Measurements from ENCODE around the gene EEF1G. TPM values are rescaled to one million over a fixed set of nuclear protein-coding genes. Genes with fewer than 3 reads are reported as not detected.

The EEF1G gene
- total and polyA plus RNA-seq, 9 of the 15 experiments (the other 6 are each of a cell fraction or from before 2014, with no cell fraction given) = 985 to 2,349 (median 2,035) TPM

DNA sequence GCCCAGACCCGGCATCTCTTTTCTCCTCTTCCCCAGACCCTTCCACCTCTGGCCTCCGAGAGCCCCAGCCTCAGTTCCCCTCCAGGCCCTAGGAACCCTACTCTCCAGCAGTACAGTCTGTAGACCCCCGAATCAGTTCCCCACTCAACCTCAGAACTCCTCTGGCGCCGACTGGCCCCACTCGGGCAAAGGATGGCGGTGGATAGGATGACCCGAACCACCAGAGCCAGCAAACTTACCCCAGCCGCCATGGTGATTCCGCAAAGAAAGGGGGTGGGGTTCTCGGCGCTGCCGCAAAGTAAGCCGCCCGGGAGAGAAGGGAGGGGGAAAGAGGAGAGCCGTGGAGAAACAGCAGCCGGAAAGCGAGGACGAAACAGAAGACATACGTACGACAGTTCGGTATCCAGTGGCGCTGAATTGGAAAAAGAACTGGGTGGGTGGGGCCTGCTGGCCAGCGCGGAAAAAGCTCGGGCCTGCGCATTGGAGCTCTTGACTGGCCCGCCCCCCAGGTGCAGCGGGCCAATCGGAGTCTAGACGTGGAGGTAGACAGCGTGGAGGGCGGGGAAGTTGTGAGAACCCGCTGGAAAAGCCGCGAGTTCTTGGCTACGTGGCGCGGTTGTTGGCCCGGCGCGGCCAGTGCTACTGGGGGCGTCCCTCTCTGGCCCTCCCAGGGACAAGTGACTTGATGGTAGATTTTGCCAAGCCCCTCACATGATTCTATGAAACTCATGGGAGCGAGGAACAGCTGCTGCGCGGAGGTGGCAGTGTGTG, at the start of gene EEF1G (continued):
- TF ChIP-seq ZHX1 (conservative IDR thresholded peaks at IDR 0.05; ENCODE audit: low read length) = 0 out of 2 replicates have a peak, but pooled peaks have one; percentile 16
- TF ChIP-seq ZBTB8A (IDR thresholded peaks at IDR 0.05; ENCODE audit: partially characterized antibody) = no peak
- peak; percentile 22; the same call in 1 of the 2 replicates for TF ChIP-seq NCOA1 (IDR thresholded peaks at IDR 0.05; ENCODE audit: low read depth)
- TF ChIP-seq SMARCE1 (IDR thresholded peaks at IDR 0.05) = peak; percentile 56
- TF ChIP-seq NFRKB (IDR thresholded peaks at IDR 0.05; ENCODE audit: low read depth) = peak; percentile 87
- no peak for TF ChIP-seq JUN (IDR thresholded peaks at IDR 0.05; ENCODE audit: borderline replicate concordance, low read depth, low read length)
- TF ChIP-seq JUN (CRISPR knock-in tag; IDR thresholded peaks at IDR 0.05; ENCODE audit: borderline replicate concordance) = no peak
- TF ChIP-seq ZNF134 (CRISPR knock-in tag; conservative IDR thresholded peaks at IDR 0.05) = no peak
- no peak for TF ChIP-seq MXI1 (IDR thresholded peaks at IDR 0.05; ENCODE audit: low read depth, low read length)
- TF ChIP-seq NFE2L1 (tag; IDR thresholded peaks at IDR 0.05; ENCODE audit: borderline replicate concordance, low read depth) = no peak
- 0 out of 2 replicates have a peak, but pooled peaks have one; percentile 67 for TF ChIP-seq ELF2 (CRISPR knock-in tag; IDR thresholded peaks at IDR 0.05)
- TF ChIP-seq PCBP1 (IDR thresholded peaks at IDR 0.05; ENCODE audit: low read depth, low read length, poor library complexity, severe bottlenecking) = no peak
- TF ChIP-seq CREB1 (IDR thresholded peaks at IDR 0.05) = no peak
- peak; percentile 66; the same call in 1 of the 2 replicates for TF ChIP-seq CREB1 (CRISPR knock-in tag; IDR thresholded peaks at IDR 0.05)
- peak in 1 of 2 experiments; percentile 44; a peak in 1 of 4 replicates for TF ChIP-seq ARNT (IDR thresholded peaks at IDR 0.05)
- TF ChIP-seq, protein P1, sequence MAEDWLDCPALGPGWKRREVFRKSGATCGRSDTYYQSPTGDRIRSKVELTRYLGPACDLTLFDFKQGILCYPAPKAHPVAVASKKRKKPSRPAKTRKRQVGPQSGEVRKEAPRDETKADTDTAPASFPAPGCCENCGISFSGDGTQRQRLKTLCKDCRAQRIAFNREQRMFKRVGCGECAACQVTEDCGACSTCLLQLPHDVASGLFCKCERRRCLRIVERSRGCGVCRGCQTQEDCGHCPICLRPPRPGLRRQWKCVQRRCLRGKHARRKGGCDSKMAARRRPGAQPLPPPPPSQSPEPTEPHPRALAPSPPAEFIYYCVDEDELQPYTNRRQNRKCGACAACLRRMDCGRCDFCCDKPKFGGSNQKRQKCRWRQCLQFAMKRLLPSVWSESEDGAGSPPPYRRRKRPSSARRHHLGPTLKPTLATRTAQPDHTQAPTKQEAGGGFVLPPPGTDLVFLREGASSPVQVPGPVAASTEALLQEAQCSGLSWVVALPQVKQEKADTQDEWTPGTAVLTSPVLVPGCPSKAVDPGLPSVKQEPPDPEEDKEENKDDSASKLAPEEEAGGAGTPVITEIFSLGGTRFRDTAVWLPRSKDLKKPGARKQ (CRISPR knock-in tag; IDR thresholded peaks at IDR 0.05) = no peak
- TF ChIP-seq SMARCA5 (IDR thresholded peaks at IDR 0.05) = no peak
- peak; percentile 93 for TF ChIP-seq POLR2G (IDR thresholded peaks at IDR 0.05; ENCODE audit: low read depth, low read length)
- no peak for TF ChIP-seq RFX7 (CRISPR knock-in tag; IDR thresholded peaks at IDR 0.05)
- TF ChIP-seq ZSCAN32 (CRISPR knock-in tag; IDR thresholded peaks at IDR 0.05) = no peak
- peak; percentile 80; the same call in 1 of the 2 replicates for TF ChIP-seq AFF4 (CRISPR knock-in tag; IDR thresholded peaks at IDR 0.05)
- no peak for TF ChIP-seq FOSL1 (tag; conservative IDR thresholded peaks at IDR 0.05)

All from K562 (cell line).